HUDEP-2 (cell line): Measurements from ENCODE around the gene STYXL1.
A peak's percentile ranks its signal among the peaks of the same experiment; 100 is the strongest.
"Not testable (repeated sequence)": the region's sequence is repeated elsewhere in the genome, so short reads cannot be mapped to it uniquely, and the experiment has no call there.

Source experiments
- DNase-seq, 76 experiments: peaks; one replicate each; lab custom pipeline; 2025; ENCODE audit not compliant: unreplicated experiment in 76 of 76; lab: John Stamatoyannopoulos, UW

Gene STYXL1

GRCh38 chr7:76047811-76048667, at the start of gene STYXL1, which contains the start of gene MDH2:
TSS of gene STYXL1 (minus strand) at chr7:76048000. CDS start at chr7:76030523, 17,477 bp downstream.
TSS of gene MDH2 (plus strand) at chr7:76048106. CDS start at chr7:76048161, 55 bp downstream.
- DNase-seq: peak; percentile 27 to 95 (median 90)

GRCh38 chr7:76095908-76096307, 48.1 kb upstream of the STYXL1 start:
- DNase-seq: no peak

- DNase-seq: not testable (repeated sequence)
These were observed 46.5 kb upstream of the STYXL1 start for GRCh38 chr7:76094326-76094725.

- not testable (repeated sequence) for DNase-seq
These were observed 45.7 kb upstream of the STYXL1 start for GRCh38 chr7:76093531-76093930.

- no peak for DNase-seq
These were observed 43.7 kb upstream of the STYXL1 start for GRCh38 chr7:76091506-76091905.

GRCh38 chr7:76089865-76090475, 42.2 kb upstream of the STYXL1 start:
- no peak for DNase-seq

GRCh38 chr7:76087362-76087791, 39.6 kb upstream of the STYXL1 start:
- DNase-seq: peak in 6 of 76 experiments; percentile 2 to 28 (median 10)

GRCh38 chr7:76086070-76086469, 38.3 kb upstream of the STYXL1 start:
- DNase-seq: no peak

- DNase-seq: not testable (repeated sequence)
These were observed 36.3 kb upstream of the STYXL1 start for GRCh38 chr7:76084115-76084514.

- DNase-seq: no peak
These were observed 32.4 kb upstream of the STYXL1 start for GRCh38 chr7:76080204-76080603.

GRCh38 chr7:76077435-76077834, 29.6 kb upstream of the STYXL1 start:
- DNase-seq: no peak

GRCh38 chr7:76076995-76077394, 29.2 kb upstream of the STYXL1 start:
- DNase-seq: no peak

- no peak for DNase-seq
These were observed 27.2 kb upstream of the STYXL1 start for GRCh38 chr7:76074972-76075370.

- no peak for DNase-seq
These were observed 26.6 kb upstream of the STYXL1 start for GRCh38 chr7:76074306-76074971.

- DNase-seq: no peak
These were observed 25.7 kb upstream of the STYXL1 start for GRCh38 chr7:76073335-76073990.

GRCh38 chr7:76072243-76073148, 24.7 kb upstream of the STYXL1 start:
- no peak for DNase-seq

GRCh38 chr7:76071316-76072242, 23.8 kb upstream of the STYXL1 start:
- no peak for DNase-seq

- peak in 10 of 76 experiments; percentile 14 to 43 (median 25) for DNase-seq
These were observed 21.4 kb upstream of the STYXL1 start for GRCh38 chr7:76069238-76069638.
